Mammary epithelial cell (primary cell): ENCODE data around the gene NCOR1.

Experiments
- EZH2 ChIP-seq: IDR thresholded peaks from 2 replicates; pipeline ENCODE4 v1.6.1; 2012; ENCODE audit warnings: low read length, inconsistent platforms, borderline replicate concordance
- TF ChIP-seq, protein P1 (sequence below), 2 donors: IDR thresholded peaks in 1 of 2; conservative IDR thresholded peaks in 1 of 2; 2 replicates each; pipeline ENCODE4 v1.5.1; 2011 to 2012; ENCODE audit warnings: inconsistent platforms in 2 of 2, low read length in 2 of 2, mild to moderate bottlenecking in 2 of 2, control low read depth in 1 of 2, low read depth in 1 of 2; ENCODE audit not compliant: insufficient read depth in 1 of 2; ENCODE audit errors: extremely low read depth in 1 of 2

DNA sequence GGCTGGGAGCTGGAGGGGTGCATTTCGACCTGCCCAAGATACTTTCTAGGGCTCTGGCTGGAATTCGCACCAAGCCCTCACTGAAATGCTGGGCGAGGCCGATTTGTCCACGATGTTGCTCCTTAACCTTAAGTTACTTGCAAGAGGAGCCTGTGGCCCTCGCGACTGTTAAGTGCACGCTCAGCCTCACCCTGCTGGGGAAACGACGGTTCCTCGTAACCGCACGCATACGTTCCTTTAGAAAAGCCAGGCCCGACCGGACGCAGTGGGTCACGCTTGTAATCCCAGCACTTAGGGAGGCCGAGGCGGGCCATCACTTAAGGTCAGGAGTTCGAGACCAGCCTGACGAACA is 607 bp upstream of the NCOR1 start:
- TF ChIP-seq, protein P1, sequence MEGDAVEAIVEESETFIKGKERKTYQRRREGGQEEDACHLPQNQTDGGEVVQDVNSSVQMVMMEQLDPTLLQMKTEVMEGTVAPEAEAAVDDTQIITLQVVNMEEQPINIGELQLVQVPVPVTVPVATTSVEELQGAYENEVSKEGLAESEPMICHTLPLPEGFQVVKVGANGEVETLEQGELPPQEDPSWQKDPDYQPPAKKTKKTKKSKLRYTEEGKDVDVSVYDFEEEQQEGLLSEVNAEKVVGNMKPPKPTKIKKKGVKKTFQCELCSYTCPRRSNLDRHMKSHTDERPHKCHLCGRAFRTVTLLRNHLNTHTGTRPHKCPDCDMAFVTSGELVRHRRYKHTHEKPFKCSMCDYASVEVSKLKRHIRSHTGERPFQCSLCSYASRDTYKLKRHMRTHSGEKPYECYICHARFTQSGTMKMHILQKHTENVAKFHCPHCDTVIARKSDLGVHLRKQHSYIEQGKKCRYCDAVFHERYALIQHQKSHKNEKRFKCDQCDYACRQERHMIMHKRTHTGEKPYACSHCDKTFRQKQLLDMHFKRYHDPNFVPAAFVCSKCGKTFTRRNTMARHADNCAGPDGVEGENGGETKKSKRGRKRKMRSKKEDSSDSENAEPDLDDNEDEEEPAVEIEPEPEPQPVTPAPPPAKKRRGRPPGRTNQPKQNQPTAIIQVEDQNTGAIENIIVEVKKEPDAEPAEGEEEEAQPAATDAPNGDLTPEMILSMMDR (conservative IDR thresholded peaks at IDR 0.05 in 1 of 2, IDR thresholded peaks at IDR 0.05 in 1 of 2; ENCODE audit: extremely low read depth in 1 of 2, insufficient read depth in 1 of 2, low read depth in 1 of 2, low read length in 2 of 2): peak in 1 of 2 donors; percentile 0
- no peak for TF ChIP-seq EZH2
